GM23248 (cell line): ENCODE measurements around the gene NLRC5. TPM values are rescaled to one million over a fixed set of nuclear protein-coding genes. Genes with fewer than 3 reads are reported as not detected.

Source experiments
- DNase-seq: peaks from one replicate; pipeline ENCODE4 v3.0.0-alpha.2; 2015
- H2AFZ ChIP-seq: fragments of 200-600 bp; sonication (generic); 2 replicates; pipeline ENCODE4 v1.6.1; 2016; ENCODE audit warnings: antibody characterized with exemption
- H3F3A ChIP-seq: fragments of 200-600 bp; sonication (generic); 2 replicates; pipeline ENCODE4 v1.6.1; 2016; ENCODE audit warnings: mild to moderate bottlenecking, antibody characterized with exemption, mixed run types; ENCODE audit not compliant: insufficient read depth
- H3K27ac ChIP-seq: fragments of 200-600 bp; sonication (generic); 2 replicates; pipeline ENCODE4 v1.5.1; 2016; ENCODE audit warnings: mild to moderate bottlenecking
- H3K27me3 ChIP-seq: fragments of 200-600 bp; sonication (generic); replicated peaks from 2 replicates; pipeline ENCODE4 v1.6.1; 2016; ENCODE audit warnings: mild to moderate bottlenecking; ENCODE audit not compliant: insufficient read depth
- H3K36me3 ChIP-seq: fragments of 200-600 bp; sonication (generic); 2 replicates; pipeline ENCODE4 v1.6.1; 2016; ENCODE audit warnings: low read depth, mild to moderate bottlenecking
- H3K4me1 ChIP-seq: fragments of 200-600 bp; sonication (generic); 2 replicates; pipeline ENCODE4 v1.6.1; 2016; ENCODE audit warnings: mild to moderate bottlenecking; ENCODE audit not compliant: insufficient read depth
- H3K4me2 ChIP-seq: fragments of 200-600 bp; sonication (generic); one replicate; pipeline ENCODE4 v1.6.1; 2016; ENCODE audit warnings: mild to moderate bottlenecking; ENCODE audit not compliant: unreplicated experiment
- H3K4me3 ChIP-seq: fragments of 200-600 bp; sonication (generic); 2 replicates; pipeline ENCODE4 v1.5.1; 2016; ENCODE audit warnings: mild to moderate bottlenecking
- H3K79me2 ChIP-seq: fragments of 200-600 bp; sonication (generic); 2 replicates; pipeline ENCODE4 v1.6.1; 2016; ENCODE audit warnings: mild to moderate bottlenecking; ENCODE audit not compliant: insufficient read depth
- H3K9ac ChIP-seq: fragments of 200-600 bp; sonication (generic); 2 replicates; pipeline ENCODE4 v1.6.1; 2016; ENCODE audit warnings: mild to moderate bottlenecking
- H3K9me2 ChIP-seq: fragments of 200-600 bp; sonication (generic); 2 replicates; pipeline ENCODE4 v1.6.1; 2016; ENCODE audit warnings: mixed run types, mild to moderate bottlenecking, moderate library complexity; ENCODE audit not compliant: insufficient read depth
- H3K9me3 ChIP-seq: fragments of 200-600 bp; sonication (generic); one replicate; pipeline ENCODE4 v1.6.1; 2017; ENCODE audit warnings: low read depth
- H4K20me1 ChIP-seq: fragments of 200-600 bp; sonication (generic); 2 replicates; pipeline ENCODE4 v1.6.0; 2016; ENCODE audit not compliant: insufficient read depth
- EZH2 ChIP-seq: fragments of 200-600 bp; sonication (generic); IDR thresholded peaks from 2 replicates; pipeline ENCODE4 v1.6.1; 2018; ENCODE audit warnings: antibody characterized with exemption, mild to moderate bottlenecking; ENCODE audit not compliant: insufficient read depth, poor library complexity, severe bottlenecking
- EZH2phosphoT487 ChIP-seq: fragments of 200-600 bp; sonication (generic); IDR thresholded peaks from 2 replicates; pipeline ENCODE4 v1.6.1; 2018; ENCODE audit warnings: antibody characterized with exemption, moderate library complexity, mild to moderate bottlenecking, low read depth; ENCODE audit not compliant: insufficient read depth
- WGBS, 2 experiments: methylation state at CpG; one replicate each; pipeline ENCODE4 v1.1.6; 2015 to 2017; ENCODE audit warnings: low lambda C conversion rate in 2 of 2, low coverage in 1 of 2; ENCODE audit errors: missing lambda C conversion rate in 2 of 2; 5-methylcytosine and 5-hydroxymethylcytosine counted together
- in situ Hi-C: fragments of 300-500 bp; cut with MboI; formaldehyde crosslinking; loops from 2 replicates; pipeline ENCODE4 v1.15.0; 2020
- polyA plus RNA-seq: library from polyadenylated mRNA; unstranded; fragments of >200 nt; fragmentation: Nextera tagmentation; extraction: Ambion mirVana; gene quantifications from 2 replicates; pipeline ENCODE4 v1.2.1, GENCODE V29; 2016
- total RNA-seq: library from RNA; depleted of rRNA; stranded (reverse); fragments of >200 nt; shearing (Covaris generic); gene quantifications from 2 replicates; pipeline ENCODE4 v1.2.3, GENCODE V29; 2014; rRNA removed

NLRC5 gene
- total and polyA plus RNA-seq, 2 experiments from 2014 or later: 10.6 to 17.1 TPM

DNA sequence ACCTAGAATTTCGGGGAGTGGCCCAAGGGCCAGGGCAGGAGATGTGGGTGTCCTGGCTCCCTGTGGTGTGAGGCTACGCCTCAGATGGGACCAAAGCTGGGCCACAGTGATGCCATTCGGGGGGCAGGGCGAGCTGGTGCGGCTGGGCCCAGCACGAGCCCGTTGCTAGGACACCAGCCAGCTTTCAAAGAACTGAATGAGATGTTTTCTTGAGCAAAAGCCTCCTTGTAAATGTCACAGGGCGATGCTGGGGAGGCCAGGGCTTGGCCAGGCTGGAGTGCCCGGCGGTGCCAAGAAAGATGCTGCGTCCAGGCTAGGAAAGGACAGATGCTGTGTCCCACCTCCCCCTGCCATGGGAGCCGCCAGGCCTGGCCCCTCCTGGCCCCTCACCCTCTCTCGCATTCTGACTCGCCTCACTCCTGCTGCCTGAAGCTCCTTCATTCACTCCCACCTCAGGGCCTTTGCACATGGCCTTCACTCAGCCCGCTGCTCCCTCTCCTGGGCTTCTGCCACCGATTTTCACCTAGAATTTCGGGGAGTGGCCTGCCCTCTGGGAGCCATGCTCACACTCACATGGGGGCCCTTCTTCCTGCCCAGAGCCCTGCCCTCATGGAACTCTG is 142.1 kb downstream of the NLRC5 start:
- 86 to 92% methylated on average over 17 of the region's 17 CpGs for WGBS, 2 experiments
- H3K79me2 ChIP-seq: no peaks in the 10 kb centered on the region

DNA sequence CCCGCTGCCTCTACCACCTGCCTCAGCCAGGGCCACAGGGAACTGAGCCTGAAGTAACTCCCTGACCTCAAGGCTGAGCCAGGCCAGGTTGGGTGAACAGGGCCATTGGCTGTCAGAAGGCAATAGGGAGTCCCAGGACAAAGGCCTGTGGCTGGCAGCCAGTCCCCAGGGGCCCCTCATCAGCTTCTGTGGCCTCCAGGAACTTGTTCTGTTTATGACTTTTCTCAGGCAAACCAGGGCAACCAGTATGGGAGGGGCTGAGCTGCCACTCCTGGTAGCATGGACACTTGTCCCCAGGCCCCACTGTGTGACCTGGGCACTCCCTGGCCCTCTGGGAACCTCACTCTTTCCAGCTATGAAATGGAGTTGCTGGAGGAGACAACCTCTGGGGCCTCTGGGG is 143.1 kb downstream of the NLRC5 start:
- no peak for DNase-seq
- Histone ChIP-seq H4K20me1 (no peaks in the 10 kb centered on the region), H3K36me3 (no peaks in the 10 kb centered on the region), H3K9me3 (no peaks in the 10 kb centered on the region), H3K79me2 (no peaks in the 10 kb centered on the region), H3K4me1 (no peaks in the 10 kb centered on the region), H3K4me2 (no peak overlapping the region), H3K27me3 (no peaks in the 10 kb centered on the region), H2AFZ (no peak overlapping the region), H3K27ac (no peak overlapping the region), H3K9me2 (no peaks in the 10 kb centered on the region), H3K9ac (no peak overlapping the region), H3K4me3 (no peak overlapping the region), H3F3A (no peaks in the 10 kb centered on the region)
- in situ Hi-C loops: no loop called here
- 90 to 100% methylated on average over 1 of the region's 1 CpG for WGBS, 2 experiments
- no peak for TF ChIP-seq EZH2phosphoT487
- TF ChIP-seq EZH2: no peak

More for the DNA sequence above, 142.1 kb downstream of the NLRC5 start:
- no peak overlapping the region for H3K4me2 ChIP-seq
- H3K36me3 ChIP-seq: no peaks in the 10 kb centered on the region
- H3K9me3 ChIP-seq: no peaks in the 10 kb centered on the region
- no peak overlapping the region for H2AFZ ChIP-seq
- in situ Hi-C loops: no loop called here
- H3K27ac ChIP-seq: no peak overlapping the region
- H3K27me3 ChIP-seq: no peaks in the 10 kb centered on the region
- H3K9ac ChIP-seq: no peak overlapping the region
- no peak for TF ChIP-seq EZH2
- no peak for TF ChIP-seq EZH2phosphoT487
- H3F3A ChIP-seq: no peaks in the 10 kb centered on the region
- H4K20me1 ChIP-seq: no peaks in the 10 kb centered on the region
- no peak for DNase-seq
- no peaks in the 10 kb centered on the region for H3K4me1 ChIP-seq
- H3K4me3 ChIP-seq: no peak overlapping the region
- H3K9me2 ChIP-seq: no peaks in the 10 kb centered on the region

DNA sequence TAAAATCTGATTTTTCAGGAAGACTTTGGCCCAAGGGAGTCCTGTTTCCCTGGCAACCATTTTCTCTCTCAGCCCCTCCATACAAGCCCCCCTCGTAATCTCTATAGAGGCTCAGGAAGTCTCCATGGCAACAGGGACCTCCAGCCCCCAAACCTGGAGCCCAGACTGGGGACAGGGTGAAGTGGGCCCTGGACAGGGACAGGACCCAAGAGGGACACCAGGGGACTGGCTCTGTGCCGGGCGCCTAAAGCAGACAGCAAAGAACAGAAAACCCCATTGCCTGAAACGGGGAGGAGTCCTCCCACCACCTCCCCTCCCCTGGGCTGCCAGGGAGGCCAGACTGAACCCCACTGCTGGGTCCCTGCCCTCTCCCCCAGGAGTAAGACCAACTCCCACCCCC is 143.7 kb downstream of the NLRC5 start:
- in situ Hi-C loops: no loop called here

More for the DNA sequence above, 143.7 kb downstream of the NLRC5 start:
- H3K9me3 ChIP-seq: no peaks in the 10 kb centered on the region
- DNase-seq: no peak
- no peak overlapping the region for H3K9ac ChIP-seq
- 67 to 75% methylated on average over 4 of the region's 4 CpGs for WGBS, 2 experiments
- no peak overlapping the region for H2AFZ ChIP-seq
- H3K4me3 ChIP-seq: no peak overlapping the region
- no peaks in the 10 kb centered on the region for H3K79me2 ChIP-seq
- no peaks in the 10 kb centered on the region for H3K36me3 ChIP-seq
- H3K9me2 ChIP-seq: no peaks in the 10 kb centered on the region
- H3K4me2 ChIP-seq: no peak overlapping the region
- no peaks in the 10 kb centered on the region for H3F3A ChIP-seq
- H3K4me1 ChIP-seq: no peaks in the 10 kb centered on the region
- H4K20me1 ChIP-seq: no peaks in the 10 kb centered on the region
- TF ChIP-seq EZH2phosphoT487 (no peak), EZH2 (no peak)
- no peak overlapping the region for H3K27ac ChIP-seq
- H3K27me3 ChIP-seq: no peaks in the 10 kb centered on the region

Other genes with a start within 250 kb of the NLRC5 start
- not detected in 2 replicates for gene SLC12A3, start 124.3 kb upstream of the NLRC5 start, total RNA-seq
- gene SLC12A3, start 124.3 kb upstream of the NLRC5 start, polyA plus RNA-seq: not detected in 2 replicates
- gene HERPUD1, start 57.4 kb upstream of the NLRC5 start, total RNA-seq: 218 TPM in 2 replicates
- 299 and 302 TPM in 2 replicates for gene HERPUD1, start 57.4 kb upstream of the NLRC5 start, polyA plus RNA-seq
- gene CETP, start 27.6 kb upstream of the NLRC5 start, total RNA-seq: not detected in 2 replicates
- gene CETP, start 27.6 kb upstream of the NLRC5 start, polyA plus RNA-seq: not detected in 2 replicates
- gene CPNE2, start 103.0 kb downstream of the NLRC5 start, total RNA-seq: 7.3 and 13.9 TPM in 2 replicates
- gene CPNE2, start 103.0 kb downstream of the NLRC5 start, polyA plus RNA-seq: 9.0 and 11.6 TPM in 2 replicates
- 39.7 and 42.2 TPM in 2 replicates for gene PSME3IP1, start 196.5 kb downstream of the NLRC5 start, total RNA-seq
- gene PSME3IP1, start 196.5 kb downstream of the NLRC5 start, polyA plus RNA-seq: 58.9 and 67.7 TPM in 2 replicates
- 34.7 and 42.7 TPM in 2 replicates for gene RSPRY1, start 196.8 kb downstream of the NLRC5 start, total RNA-seq
- 39.1 and 43.9 TPM in 2 replicates for gene RSPRY1, start 196.8 kb downstream of the NLRC5 start, polyA plus RNA-seq